Fibroblast of lung (primary cell): ENCODE measurements around the gene CPNE2. TPM values are rescaled to one million over a fixed set of nuclear protein-coding genes. Genes with fewer than 3 reads are reported as not detected.
"Not testable (repeated sequence)": the region's sequence is repeated elsewhere in the genome, so short reads cannot be mapped to it uniquely, and the experiment has no call there.

ENCODE experiments used
- DNase-seq, 2 donors: peaks; one replicate each; pipeline versions ENCODE4 v3.0.0 to v3.0.0-alpha.2; 2010; ENCODE audit warnings: low read depth in 2 of 2
- H2AFZ ChIP-seq: 2 replicates; pipeline ENCODE4 v1.5.1; 2012; ENCODE audit warnings: low read length, control low read depth, inconsistent platforms
- H3K27ac ChIP-seq: 2 replicates; pipeline ENCODE4 v1.5.1; 2011; ENCODE audit warnings: low read length, control low read depth; ENCODE audit not compliant: insufficient read depth
- H3K27me3 ChIP-seq: 2 replicates; pipeline ENCODE4 v1.5.1; 2011; ENCODE audit warnings: mild to moderate bottlenecking, low read length; ENCODE audit not compliant: control insufficient read depth, insufficient read depth
- H3K36me3 ChIP-seq: 2 replicates; pipeline ENCODE4 v1.5.1; 2011; ENCODE audit warnings: low read length; ENCODE audit not compliant: control insufficient read depth, insufficient read depth
- H3K4me1 ChIP-seq: 2 replicates; pipeline ENCODE4 v1.5.1; 2011; ENCODE audit warnings: low read length; ENCODE audit not compliant: control insufficient read depth, insufficient read depth; ENCODE audit errors: extremely low read depth
- H3K4me2 ChIP-seq: 2 replicates; pipeline ENCODE4 v1.5.1; 2011; ENCODE audit warnings: low read length, control low read depth; ENCODE audit not compliant: insufficient read depth; ENCODE audit errors: extremely low read depth
- H3K4me3 ChIP-seq, 4 experiments: fragments of 200-600 bp in 1 of 4; sonication (generic) in 1 of 4; replicated peaks in 1 of 4; 2 replicates each; pipeline ENCODE4 v1.5.1; 2011 to 2016; ENCODE audit warnings: low read length in 4 of 4, low read depth in 3 of 4, mild to moderate bottlenecking in 3 of 4, control low read depth in 2 of 4, inconsistent platforms in 1 of 4, mixed read lengths in 1 of 4; ENCODE audit not compliant: insufficient read depth in 1 of 4; ENCODE audit errors: control extremely low read depth in 1 of 4
- H3K79me2 ChIP-seq: 2 replicates; pipeline ENCODE4 v1.5.1; 2012; ENCODE audit warnings: mild to moderate bottlenecking, low read length, inconsistent platforms; ENCODE audit not compliant: control insufficient read depth, insufficient read depth
- H3K9ac ChIP-seq: 2 replicates; pipeline ENCODE4 v1.5.1; 2011; ENCODE audit warnings: mild to moderate bottlenecking, low read length, control low read depth; ENCODE audit not compliant: insufficient read depth
- H3K9me3 ChIP-seq: 2 replicates; pipeline ENCODE4 v1.5.1; 2012; ENCODE audit warnings: low read depth, low read length; ENCODE audit not compliant: control insufficient read depth, insufficient read depth
- H4K20me1 ChIP-seq: 2 replicates; pipeline ENCODE4 v1.5.1; 2011; ENCODE audit warnings: low read length; ENCODE audit not compliant: control insufficient read depth, insufficient read depth; ENCODE audit errors: extremely low read depth
- CTCF ChIP-seq, 2 donors: IDR thresholded peaks in 1 of 2; conservative IDR thresholded peaks in 1 of 2; 1 replicate in 1 of 2; 2 replicates in 1 of 2; pipeline ENCODE4 v1.5.1; 2011 to 2012; ENCODE audit warnings: low read length in 2 of 2, control low read depth in 1 of 2, inconsistent platforms in 1 of 2, low read depth in 1 of 2, mild to moderate bottlenecking in 1 of 2
- EZH2 ChIP-seq: IDR thresholded peaks from 2 replicates; pipeline ENCODE4 v1.5.1; 2012; ENCODE audit warnings: low read length, control low read depth, mild to moderate bottlenecking; ENCODE audit errors: missing control alignments
- polyA plus RNA-seq, 2 donors: library from polyadenylated mRNA; depleted of rRNA in 1 of 2; stranded (reverse) in 1 of 2; unstranded in 1 of 2; fragments of >200 nt; gene quantifications; 2 replicates each; pipeline ENCODE4 v1.2.1, GENCODE V29; 2011 to 2012; ENCODE audit warnings: missing spikeins in 1 of 2
- total RNA-seq: library from RNA; depleted of rRNA; stranded (reverse); fragments of >200 nt; gene quantifications from 2 replicates; pipeline ENCODE4 v1.2.1, GENCODE V29; 2014

The CPNE2 gene
- total and polyA plus RNA-seq, 2 donors (not counting 1 experiment from before 2014, with no cell fraction given) = 20.5 to 39.6 TPM

GRCh38 chr16:57188711-57189002 is 96.3 kb downstream of the CPNE2 start:
- no peak overlapping the region for H2AFZ ChIP-seq
- no peaks in the 10 kb centered on the region for H4K20me1 ChIP-seq
- H3K27me3 ChIP-seq = no peaks in the 10 kb centered on the region
- no peak overlapping the region for H3K27ac ChIP-seq
- DNase-seq = no peak
- H3K79me2 ChIP-seq = peaks cover 89% of the 10 kb centered on the region
- no peaks in the 10 kb centered on the region for H3K9me3 ChIP-seq
- no peak overlapping the region for H3K9ac ChIP-seq
- no peak for TF ChIP-seq CTCF (conservative IDR thresholded peaks at IDR 0.05 in 1 of 2, IDR thresholded peaks at IDR 0.05 in 1 of 2; ENCODE audit: low read depth in 1 of 2, low read length in 2 of 2)
- no peak for TF ChIP-seq EZH2
- no peaks in the 10 kb centered on the region for H3K36me3 ChIP-seq
- peaks cover 19% of the 10 kb centered on the region for H3K4me1 ChIP-seq
- H3K4me3 ChIP-seq = no peak overlapping the region
- H3K4me2 ChIP-seq = no peak overlapping the region

- Histone ChIP-seq H3K4me1 (peaks cover 22% of the 10 kb centered on the region), H3K79me2 (peaks cover 85% of the 10 kb centered on the region)
- H2AFZ ChIP-seq, H3K4me3 ChIP-seq, H3K9ac ChIP-seq, DNase-seq, H3K9me3 ChIP-seq, H3K4me2 ChIP-seq, H3K27ac ChIP-seq, H3K36me3 ChIP-seq, H4K20me1 ChIP-seq, H3K27me3 ChIP-seq: not testable (repeated sequence)
Observed at GRCh38 chr16:57189527-57189926, 97.1 kb downstream of the CPNE2 start.

GRCh38 chr16:57190136-57190535 is 97.8 kb downstream of the CPNE2 start:
- Histone ChIP-seq H3K4me2 (no peak overlapping the region), H3K36me3 (no peaks in the 10 kb centered on the region), H3K9me3 (no peaks in the 10 kb centered on the region), H2AFZ (no peak overlapping the region), H3K27me3 (no peaks in the 10 kb centered on the region), H3K4me3 (no peak overlapping the region), H3K4me1 (peaks cover 22% of the 10 kb centered on the region), H3K9ac (no peak overlapping the region), H3K79me2 (peaks cover 80% of the 10 kb centered on the region), H3K27ac (no peak overlapping the region), H4K20me1 (no peaks in the 10 kb centered on the region)
- no peak for TF ChIP-seq CTCF (conservative IDR thresholded peaks at IDR 0.05 in 1 of 2, IDR thresholded peaks at IDR 0.05 in 1 of 2; ENCODE audit: low read depth in 1 of 2, low read length in 2 of 2)
- no peak for TF ChIP-seq EZH2
- DNase-seq = no peak
